Endothelial cell of umbilical vein (primary cell): ENCODE measurements around the gene PRR9. TPM values are rescaled to one million over a fixed set of nuclear protein-coding genes. Genes with fewer than 3 reads are reported as not detected.

Source experiments
- BruUV-seq: library from RNA; stranded (reverse); fragments of 400-500 nt; replicated peaks from 2 replicates; lab custom pipeline; 2021; lab: Mats Ljungman, UMichigan
- CTCF ChIA-PET: fragments of 300-600, 350-600 bp; sonication (Branson Sonifier 250); formaldehyde crosslinking; loops from one replicate; lab custom pipeline; 2021; ENCODE audit warnings: antibody characterized with exemption, inconsistent platforms; lab: Charles Lee
- POLR2A ChIA-PET: fragments of 300-600, 350-600 bp; sonication (Branson Sonifier 250); formaldehyde crosslinking; loops from one replicate; lab custom pipeline; 2021; ENCODE audit warnings: antibody characterized with exemption, inconsistent platforms; lab: Charles Lee
- DNase-seq: peaks from one replicate; pipeline ENCODE4 v3.0.0-alpha.2; 2011; ENCODE audit warnings: low read depth, low spot score
- FAIRE-seq: peaks from 2 replicates; lab custom pipeline; 2011; peaks lifted over from hg19 to GRCh38; lab: Jason Lieb, UNC
- H2AFZ ChIP-seq: 2 replicates; pipeline ENCODE4 v1.6.0; 2012; ENCODE audit warnings: low read depth, low read length, control low read depth, inconsistent platforms
- H3K27ac ChIP-seq: 2 replicates; pipeline ENCODE4 v1.5.1; 2011; ENCODE audit warnings: low read depth, mild to moderate bottlenecking, control low read depth, low read length, moderate library complexity; ENCODE audit not compliant: insufficient read depth
- H3K27me3 ChIP-seq, 2 experiments: 2 replicates each; pipeline versions ENCODE4 v1.6.0 to v1.6.1; 2011; ENCODE audit warnings: low read length in 2 of 2, mixed read lengths in 1 of 2; ENCODE audit not compliant: control insufficient read depth in 2 of 2, insufficient read depth in 2 of 2
- H3K36me3 ChIP-seq, 2 experiments: 2 replicates in 1 of 2; 3 replicates in 1 of 2; pipeline ENCODE4 v1.5.1; 2011; ENCODE audit warnings: low read length in 2 of 2, mild to moderate bottlenecking in 1 of 2, moderate library complexity in 1 of 2; ENCODE audit not compliant: control insufficient read depth in 2 of 2, insufficient read depth in 2 of 2; ENCODE audit errors: extremely low read depth in 1 of 2
- H3K4me1 ChIP-seq: 3 replicates; pipeline ENCODE4 v1.5.1; 2011; ENCODE audit warnings: mild to moderate bottlenecking, low read length; ENCODE audit not compliant: control insufficient read depth, insufficient read depth; ENCODE audit errors: extremely low read depth
- H3K4me2 ChIP-seq: 2 replicates; pipeline ENCODE4 v1.6.1; 2011; ENCODE audit warnings: low read length, control low read depth, mixed read lengths; ENCODE audit not compliant: insufficient read depth
- H3K4me3 ChIP-seq, 3 experiments: fragments of 200-600 bp in 1 of 3; sonication (generic), shearing (Covaris generic) in 1 of 3; replicated peaks in 1 of 3; 2 replicates each; pipeline ENCODE4 v1.5.1; 2011 to 2016; ENCODE audit warnings: control low read depth in 3 of 3, low read length in 3 of 3, mild to moderate bottlenecking in 2 of 3, inconsistent platforms in 1 of 3, low read depth in 1 of 3, moderate library complexity in 1 of 3; ENCODE audit not compliant: insufficient read depth in 1 of 3
- H3K79me2 ChIP-seq: 2 replicates; pipeline ENCODE4 v1.6.0; 2012; ENCODE audit warnings: low read length, inconsistent platforms; ENCODE audit not compliant: control insufficient read depth, insufficient read depth
- H3K9ac ChIP-seq: replicated peaks from 2 replicates; pipeline ENCODE3; 2011; ENCODE audit warnings: low read length, control low read depth; ENCODE audit not compliant: insufficient read depth; ENCODE audit errors: extremely low read depth
- H3K9me1 ChIP-seq: replicated peaks from 3 replicates; pipeline ENCODE4 v1.6.0; 2011; ENCODE audit warnings: mild to moderate bottlenecking, low read length; ENCODE audit not compliant: control insufficient read depth, insufficient read depth; ENCODE audit errors: extremely low read depth
- H3K9me3 ChIP-seq: replicated peaks from 2 replicates; pipeline ENCODE4 v1.5.1; 2012; ENCODE audit warnings: low read length, inconsistent platforms; ENCODE audit not compliant: control insufficient read depth, insufficient read depth
- H4K20me1 ChIP-seq: replicated peaks from 2 replicates; pipeline ENCODE3; 2011; ENCODE audit warnings: mild to moderate bottlenecking, low read length; ENCODE audit not compliant: control insufficient read depth, insufficient read depth; ENCODE audit errors: extremely low read depth
- EZH2 ChIP-seq: IDR thresholded peaks from 2 replicates; pipeline ENCODE4 v1.6.1; 2012; ENCODE audit warnings: borderline replicate concordance, low read depth, mild to moderate bottlenecking, moderate library complexity, low read length, inconsistent platforms; ENCODE audit not compliant: severe bottlenecking
- FOS ChIP-seq: IDR thresholded peaks from 2 replicates; pipeline ENCODE4 v1.6.1; 2011; ENCODE audit warnings: mild to moderate bottlenecking, low read length, moderate library complexity, borderline replicate concordance; ENCODE audit not compliant: insufficient read depth
- GATA2 ChIP-seq: IDR thresholded peaks from 2 replicates; pipeline ENCODE4 v1.7.0; 2011; ENCODE audit warnings: low read depth, mild to moderate bottlenecking, moderate library complexity, mixed read lengths, low read length; ENCODE audit not compliant: insufficient read length, insufficient read depth
- JUN ChIP-seq: IDR thresholded peaks from 2 replicates; pipeline ENCODE4 v1.6.1; 2011; ENCODE audit warnings: borderline replicate concordance, low read depth; ENCODE audit not compliant: insufficient read length, insufficient read depth
- MYC ChIP-seq: IDR thresholded peaks from one replicate; pipeline ENCODE4 v1.6.1; 2011; ENCODE audit warnings: mild to moderate bottlenecking, low read depth, low read length
- POLR2A ChIP-seq: IDR thresholded peaks from 2 replicates; pipeline ENCODE4 v1.6.1; 2012; ENCODE audit warnings: low read depth, mild to moderate bottlenecking, control low read depth, low read length
- POLR2AphosphoS5 ChIP-seq: IDR thresholded peaks from 2 replicates; pipeline ENCODE4 v1.6.1; 2012; ENCODE audit warnings: low read depth, mild to moderate bottlenecking, control low read depth, low read length, moderate library complexity; ENCODE audit not compliant: insufficient read depth
- dilution Hi-C: fragments of 300-500 bp; cut with MboI; formaldehyde crosslinking; loops from one replicate; pipeline ENCODE4 v1.15.0; 2019; ENCODE audit warnings: low sequenced_read_pairs; ENCODE audit not compliant: extremely low pct_ligation_motif_present
- intact Hi-C: fragments of 100-400 bp; cut with micrococcal nuclease; formaldehyde crosslinking; loops from one replicate; pipeline ENCODE4 v1.10.0; 2022
- polyA plus RNA-seq, 4 experiments: library from polyadenylated mRNA; depleted of rRNA in 3 of 4; stranded (reverse) in 3 of 4; unstranded in 1 of 4; fragments of >200 nt; gene quantifications; 2 replicates each; pipeline versions ENCODE4 v1.2.1 to v1.2.3, GENCODE V29; 2011 to 2012; ENCODE audit warnings: missing spikeins in 1 of 4
- total RNA-seq: library from RNA; stranded (reverse); gene quantifications from 2 replicates; pipeline ENCODE4 v1.2.3, GENCODE V29; 2021
- TF ChIP-seq, protein P1 (sequence below), 2 donors: IDR thresholded peaks; 1 replicate in 1 of 2; 2 replicates in 1 of 2; pipeline ENCODE4 v1.5.1; 2011; ENCODE audit warnings: low read length in 2 of 2, mild to moderate bottlenecking in 2 of 2, moderate library complexity in 2 of 2, control low read depth in 1 of 2, inconsistent platforms in 1 of 2, low read depth in 1 of 2; ENCODE audit not compliant: insufficient read depth in 1 of 2; ENCODE audit errors: extremely low read depth in 1 of 2
- TF ChIP-seq, protein P2 (sequence below): IDR thresholded peaks from 2 replicates; pipeline ENCODE4 v1.6.1; 2011; ENCODE audit not compliant: insufficient read depth, insufficient read length

Gene PRR9
- total and polyA plus RNA-seq, 2 donors (not counting 3 experiments of a cell fraction or from before 2014, with no cell fraction given): not detected

DNA sequence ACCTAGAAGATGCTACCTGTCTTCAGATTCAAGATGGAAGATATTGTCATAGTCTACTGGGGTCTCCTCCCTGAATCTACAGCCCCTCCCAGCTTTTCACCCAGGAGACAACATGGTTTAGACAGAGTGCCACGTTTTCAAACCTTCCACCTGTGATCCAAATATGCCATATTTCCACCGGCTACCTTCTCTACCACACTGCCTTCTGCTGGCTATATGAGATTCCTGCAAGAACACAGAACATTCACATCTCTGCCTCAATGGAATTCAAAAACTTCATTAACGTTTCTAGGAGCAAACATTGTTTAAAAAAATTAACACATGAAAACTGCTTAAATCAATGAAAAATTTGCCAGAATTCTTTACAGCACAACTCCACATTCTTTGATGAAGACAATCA is 27.0 kb upstream of the PRR9 start:
- no peaks in the 10 kb centered on the region for H3K9me3 ChIP-seq
- dilution Hi-C loops (no loop called here), intact Hi-C loops (no loop called here)
- no peaks in the 10 kb centered on the region for H3K9me1 ChIP-seq
- ChIA-PET CTCF (interaction anchor here (1.0 kb wide), 1 partner anchor 321 kb away, joined by 4 read pairs; no protein-coding TSS in a partner anchor), POLR2A (no interaction called here)
- no TSS peak for BruUV-seq
- H3K4me3 ChIP-seq: no peak overlapping the region
- H2AFZ ChIP-seq: no peak overlapping the region
- no peaks in the 10 kb centered on the region for H3K27me3 ChIP-seq
- no peak overlapping the region for H3K9ac ChIP-seq
- FAIRE-seq: no peak
- no peaks in the 10 kb centered on the region for H3K4me1 ChIP-seq
- H3K27ac ChIP-seq: no peak overlapping the region
- no peaks in the 10 kb centered on the region for H4K20me1 ChIP-seq
- no peaks in the 10 kb centered on the region for H3K79me2 ChIP-seq
- TF ChIP-seq GATA2: no peak
- TF ChIP-seq, protein P1, sequence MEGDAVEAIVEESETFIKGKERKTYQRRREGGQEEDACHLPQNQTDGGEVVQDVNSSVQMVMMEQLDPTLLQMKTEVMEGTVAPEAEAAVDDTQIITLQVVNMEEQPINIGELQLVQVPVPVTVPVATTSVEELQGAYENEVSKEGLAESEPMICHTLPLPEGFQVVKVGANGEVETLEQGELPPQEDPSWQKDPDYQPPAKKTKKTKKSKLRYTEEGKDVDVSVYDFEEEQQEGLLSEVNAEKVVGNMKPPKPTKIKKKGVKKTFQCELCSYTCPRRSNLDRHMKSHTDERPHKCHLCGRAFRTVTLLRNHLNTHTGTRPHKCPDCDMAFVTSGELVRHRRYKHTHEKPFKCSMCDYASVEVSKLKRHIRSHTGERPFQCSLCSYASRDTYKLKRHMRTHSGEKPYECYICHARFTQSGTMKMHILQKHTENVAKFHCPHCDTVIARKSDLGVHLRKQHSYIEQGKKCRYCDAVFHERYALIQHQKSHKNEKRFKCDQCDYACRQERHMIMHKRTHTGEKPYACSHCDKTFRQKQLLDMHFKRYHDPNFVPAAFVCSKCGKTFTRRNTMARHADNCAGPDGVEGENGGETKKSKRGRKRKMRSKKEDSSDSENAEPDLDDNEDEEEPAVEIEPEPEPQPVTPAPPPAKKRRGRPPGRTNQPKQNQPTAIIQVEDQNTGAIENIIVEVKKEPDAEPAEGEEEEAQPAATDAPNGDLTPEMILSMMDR (IDR thresholded peaks at IDR 0.05; ENCODE audit: extremely low read depth in 1 of 2, insufficient read depth in 1 of 2, low read depth in 1 of 2, low read length in 2 of 2): no peak
- no peak for TF ChIP-seq MYC
- no peak for TF ChIP-seq FOS
- TF ChIP-seq JUN: no peak
- no peak for TF ChIP-seq EZH2
- no peak for TF ChIP-seq POLR2A
- TF ChIP-seq, protein P2, sequence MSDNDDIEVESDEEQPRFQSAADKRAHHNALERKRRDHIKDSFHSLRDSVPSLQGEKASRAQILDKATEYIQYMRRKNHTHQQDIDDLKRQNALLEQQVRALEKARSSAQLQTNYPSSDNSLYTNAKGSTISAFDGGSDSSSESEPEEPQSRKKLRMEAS: no peak
- no peak for TF ChIP-seq POLR2AphosphoS5
- no peaks in the 10 kb centered on the region for H3K36me3 ChIP-seq
- DNase-seq: no peak
- H3K4me2 ChIP-seq: no peak overlapping the region
